CD4-positive, alpha-beta T cell treated with Interleukin-4 for 1 hour (primary cell): Measurements from ENCODE around the gene GRID2IP.
"Not testable (repeated sequence)": the region's sequence is repeated elsewhere in the genome, so short reads cannot be mapped to it uniquely, and the experiment has no call there.

ENCODE experiments used
- DNase-seq, 2 donors: peaks; one replicate each; pipeline ENCODE4 v3.0.0-alpha.2; 2020 to 2022

Gene GRID2IP

DNA sequence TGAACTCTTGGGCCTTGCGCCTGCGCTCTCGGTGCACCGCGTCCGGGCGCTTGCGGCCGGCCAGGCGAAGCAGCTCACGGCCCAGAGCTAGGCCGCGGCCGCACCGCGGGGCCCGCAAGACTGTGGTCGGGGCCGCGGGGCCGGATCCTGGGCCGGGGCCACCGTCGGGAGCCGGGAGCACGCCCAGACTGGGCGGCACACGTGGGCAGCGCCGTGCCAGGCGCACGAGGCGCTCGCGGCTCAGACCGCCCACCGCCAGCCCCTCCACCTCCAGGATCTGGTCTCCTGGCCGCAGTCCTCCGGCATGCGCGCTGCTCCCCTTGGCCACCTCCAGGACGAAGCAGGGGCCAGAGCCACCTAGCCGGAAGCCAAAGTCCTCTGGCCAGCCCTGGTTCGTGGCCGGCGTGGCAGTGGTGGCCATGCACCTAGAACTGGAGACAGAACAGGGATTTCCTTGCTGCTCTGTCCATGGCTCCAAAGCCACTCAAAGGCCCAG lies at the start of gene GRID2IP:
GRID2IP (minus strand) TSS at position 446 of the 496 bp plus-strand sequence; CDS start at position 421, 25 bp downstream.
- no peak for DNase-seq

DNA sequence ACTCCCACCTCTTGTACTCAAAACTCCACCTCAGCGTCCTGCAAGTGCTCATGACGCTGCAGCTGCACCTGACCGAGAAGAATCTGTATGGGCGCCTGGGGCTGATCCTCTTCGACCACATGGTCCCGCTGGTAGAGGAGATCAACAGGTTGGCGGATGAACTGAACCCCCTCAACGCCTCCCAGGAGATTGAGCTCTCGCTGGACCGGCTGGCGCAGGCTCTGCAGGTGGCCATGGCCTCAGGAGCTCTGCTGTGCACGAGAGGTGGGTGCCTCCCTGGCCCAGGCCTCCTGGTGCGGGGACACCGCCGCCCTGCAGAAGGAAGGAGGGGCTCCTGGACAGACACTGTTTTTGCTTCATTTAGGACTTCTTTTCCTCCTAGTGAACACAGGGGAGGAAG lies 48.8 kb upstream of the GRID2IP start:
- DNase-seq, result no peak

DNA sequence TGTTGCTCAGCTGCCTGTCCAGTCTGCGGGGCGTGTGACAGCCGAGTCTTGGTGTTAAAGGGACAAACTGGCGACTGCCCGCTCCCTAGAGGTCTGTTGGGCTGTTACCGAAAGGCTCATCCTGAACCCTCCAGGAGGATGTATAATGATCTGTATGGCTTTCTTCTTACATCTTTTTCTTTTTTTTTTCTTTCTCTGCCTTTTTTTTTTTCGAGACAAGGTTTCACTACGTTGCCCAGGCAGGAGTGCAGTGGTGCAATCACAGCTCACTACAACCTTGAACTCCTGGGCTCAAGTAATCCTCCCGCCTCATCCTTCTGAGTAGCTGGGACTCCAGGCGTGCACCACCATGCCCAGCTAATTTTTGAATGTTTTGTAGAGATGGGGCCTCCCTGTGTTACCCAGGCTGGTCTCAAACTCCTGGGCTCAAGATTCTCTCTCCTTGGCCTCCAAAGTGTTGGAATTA lies 39.4 kb upstream of the GRID2IP start:
- DNase-seq, result no peak

DNA sequence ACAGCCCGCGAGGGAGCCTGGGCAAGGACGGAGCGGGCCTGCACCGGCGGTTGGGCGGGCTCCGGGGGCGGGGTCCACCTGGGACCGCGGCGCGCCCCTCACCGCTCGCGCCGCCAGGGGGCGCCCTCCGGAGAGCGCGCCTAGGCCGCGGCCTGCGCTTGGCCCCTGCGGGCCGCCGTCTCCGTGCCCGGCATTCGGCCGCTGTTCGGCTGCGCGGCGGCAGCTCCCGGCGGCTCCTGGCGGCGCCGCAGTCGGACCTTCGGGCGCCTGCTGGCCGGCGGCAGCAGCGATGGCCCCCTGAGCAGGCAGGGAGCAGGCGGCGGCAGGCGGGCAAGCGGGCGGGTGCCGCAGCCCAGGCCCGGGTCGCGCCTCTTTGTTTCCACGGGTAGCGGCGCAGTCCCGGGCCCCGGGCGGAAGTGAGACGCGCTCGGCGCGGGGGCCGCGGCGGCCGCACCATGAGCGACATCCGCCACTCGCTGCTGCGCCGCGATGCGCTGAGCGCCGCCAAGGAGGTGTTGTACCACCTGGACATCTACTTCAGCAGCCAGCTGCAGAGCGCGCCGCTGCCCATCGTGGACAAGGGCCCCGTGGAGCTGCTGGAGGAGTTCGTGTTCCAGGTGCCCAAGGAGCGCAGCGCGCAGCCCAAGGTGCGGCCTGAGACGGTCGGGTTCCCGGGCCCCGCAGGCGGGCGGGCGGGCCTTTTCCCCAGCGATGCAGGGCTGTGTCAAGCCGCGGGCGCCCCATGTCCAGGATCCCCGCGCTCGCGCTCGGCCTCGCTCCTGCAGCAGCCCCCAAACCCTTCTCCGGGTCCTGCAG lies 38.8 kb upstream of the GRID2IP start, which contains the start of gene INTS15:
INTS15 (plus strand) TSS at position 193 of the 816 bp plus-strand sequence; CDS start at position 456, 263 bp downstream.
- DNase-seq, result peak; percentile 78 to 85

DNA sequence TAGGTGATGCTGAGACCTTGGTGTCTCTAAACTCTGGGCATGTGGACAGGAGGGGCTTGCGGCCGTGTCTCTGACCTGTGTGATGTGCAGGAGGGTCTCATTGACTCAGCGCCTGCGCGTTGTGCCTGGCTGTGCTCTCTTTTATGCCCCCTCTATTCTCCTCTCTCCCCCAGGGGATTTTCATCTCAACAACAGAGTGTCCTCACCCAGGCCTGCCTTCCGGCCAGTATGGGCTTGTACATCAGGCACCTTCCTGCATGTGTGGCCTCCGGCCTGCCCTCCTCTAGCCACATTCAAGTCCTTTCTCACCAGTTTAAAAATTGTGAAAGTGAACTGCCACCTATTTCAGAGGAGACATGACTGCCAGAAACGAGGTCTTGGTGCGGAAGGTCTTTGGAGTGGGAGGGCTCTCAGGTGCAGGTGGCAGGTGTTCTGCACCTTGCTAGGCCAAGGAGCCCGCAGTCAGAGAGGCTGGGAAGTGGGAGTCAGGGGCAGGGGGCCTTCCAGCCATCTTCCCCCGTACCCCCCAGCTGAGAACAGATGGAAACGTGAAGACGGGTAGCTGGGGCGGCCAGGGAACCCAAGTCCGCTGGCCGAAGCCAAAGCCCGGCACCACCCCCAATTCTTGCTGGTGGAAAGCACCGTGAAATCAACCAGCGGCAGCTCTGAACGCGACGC lies 38.0 kb upstream of the GRID2IP start:
- no peak for DNase-seq

DNA sequence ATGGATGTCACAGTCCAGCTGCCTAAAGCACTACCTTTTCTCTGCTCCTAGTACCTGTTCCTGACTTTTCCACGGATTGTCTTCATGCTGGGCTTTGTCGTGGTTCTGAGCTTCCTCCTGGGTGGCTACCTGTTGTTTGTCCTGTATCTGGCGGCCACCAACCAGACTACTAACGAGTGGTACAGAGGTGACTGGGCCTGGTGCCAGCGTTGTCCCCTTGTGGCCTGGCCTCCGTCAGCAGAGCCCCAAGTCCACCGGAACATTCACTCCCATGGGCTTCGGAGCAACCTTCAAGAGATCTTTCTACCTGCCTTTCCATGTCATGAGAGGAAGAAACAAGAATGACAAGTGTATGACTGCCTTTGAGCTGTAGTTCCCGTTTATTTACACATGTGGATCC lies 37.3 kb upstream of the GRID2IP start:
- no peak for DNase-seq

DNA sequence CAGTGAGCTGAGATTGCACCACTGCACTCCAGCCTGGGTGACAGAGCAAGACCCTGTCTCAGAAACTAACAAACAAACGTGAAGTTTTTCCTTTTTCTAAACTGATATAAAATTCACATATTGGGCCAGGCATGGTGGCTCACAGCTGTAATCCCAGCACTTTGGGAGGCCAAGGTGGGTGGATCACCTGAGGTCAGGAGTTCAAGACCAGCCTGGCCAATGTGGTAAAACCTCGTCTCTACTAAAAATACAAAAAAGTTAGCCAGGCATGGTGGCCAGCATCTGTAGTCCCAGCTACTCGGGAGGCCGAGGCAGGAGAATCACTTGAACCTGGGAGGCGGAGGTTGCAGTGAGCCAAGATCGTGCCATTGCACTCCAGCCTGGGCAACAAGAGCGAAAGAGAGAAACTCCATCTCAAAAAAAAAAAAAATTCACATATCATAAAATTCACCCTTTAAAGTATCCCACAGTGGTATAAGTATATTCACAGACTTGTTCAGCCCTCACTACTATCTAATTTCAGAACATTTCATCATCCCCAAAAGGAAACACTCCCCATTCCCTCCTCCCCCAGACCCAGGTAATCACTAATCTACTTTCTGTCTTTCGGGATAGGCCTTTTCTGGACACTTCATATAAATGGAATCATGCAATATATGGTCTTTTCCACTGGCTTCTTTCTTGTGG lies 34.6 kb upstream of the GRID2IP start:
- not testable (repeated sequence) for DNase-seq

DNA sequence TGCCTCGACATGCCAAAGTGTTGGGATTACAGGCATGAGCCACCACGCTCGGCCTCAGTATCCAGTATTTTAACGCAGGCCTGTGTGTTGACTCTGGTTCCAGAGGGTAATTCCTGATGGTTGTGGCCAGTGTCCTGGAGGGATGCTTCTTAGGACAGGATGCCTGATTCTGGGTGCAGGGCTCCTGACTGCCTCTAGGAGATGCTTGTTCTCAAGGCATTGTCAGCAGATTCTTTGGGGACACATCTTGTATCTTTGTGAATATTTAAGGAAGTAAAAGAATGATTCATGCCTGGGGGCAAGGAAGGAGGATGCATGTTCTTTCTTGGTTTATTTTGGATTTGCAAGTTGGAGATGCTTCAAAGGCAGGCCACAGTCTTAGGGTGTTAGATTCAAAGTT lies 28.2 kb upstream of the GRID2IP start:
- peak in 1 of 2 donors; percentile 20 for DNase-seq

DNA sequence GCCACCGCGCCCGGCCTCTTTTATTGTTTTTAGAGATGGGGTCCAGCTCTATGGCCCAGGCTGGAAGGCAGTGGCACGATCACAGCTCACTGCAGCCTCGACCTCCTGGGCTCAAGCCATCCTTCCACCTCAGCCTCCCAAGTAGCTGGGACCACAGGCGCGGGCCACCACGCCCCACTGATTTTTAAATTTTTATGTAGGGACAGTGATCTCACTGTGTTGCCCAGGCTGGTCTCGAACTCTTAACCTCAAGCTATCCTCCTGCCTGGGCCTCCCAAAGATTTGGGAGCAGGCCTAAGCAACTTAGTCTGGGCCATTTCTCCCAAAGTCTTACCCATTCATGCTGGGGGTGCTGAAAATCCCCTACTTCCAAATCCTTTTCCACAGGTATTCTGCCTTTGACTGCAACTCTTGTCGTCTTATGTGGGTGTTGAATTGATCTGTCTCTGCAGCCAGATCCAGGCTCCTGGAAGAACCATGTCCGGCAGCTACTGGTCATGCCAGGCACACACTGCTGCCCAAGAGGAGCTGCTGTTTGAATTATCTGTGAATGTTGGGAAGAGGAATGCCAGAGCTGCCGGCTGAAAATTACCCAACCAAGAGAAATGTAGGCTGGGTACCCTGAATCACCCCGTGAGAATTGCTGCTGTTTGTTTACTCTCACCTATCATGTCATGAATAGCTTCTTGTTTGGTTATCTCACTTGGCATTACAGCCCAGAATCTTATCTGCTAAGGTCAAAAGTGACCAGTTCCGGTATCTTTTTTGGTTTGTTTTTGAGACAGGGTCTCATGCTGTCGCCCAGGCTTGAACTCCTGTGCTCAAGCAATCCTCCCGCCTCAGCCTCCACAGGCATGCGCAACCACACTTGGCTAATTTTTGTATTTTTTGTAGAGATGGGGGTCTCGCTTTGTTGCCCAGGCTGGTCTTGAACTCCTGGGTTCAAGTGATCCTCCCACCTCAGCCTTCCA lies 27.1 kb upstream of the GRID2IP start:
- DNase-seq, result no peak

DNA sequence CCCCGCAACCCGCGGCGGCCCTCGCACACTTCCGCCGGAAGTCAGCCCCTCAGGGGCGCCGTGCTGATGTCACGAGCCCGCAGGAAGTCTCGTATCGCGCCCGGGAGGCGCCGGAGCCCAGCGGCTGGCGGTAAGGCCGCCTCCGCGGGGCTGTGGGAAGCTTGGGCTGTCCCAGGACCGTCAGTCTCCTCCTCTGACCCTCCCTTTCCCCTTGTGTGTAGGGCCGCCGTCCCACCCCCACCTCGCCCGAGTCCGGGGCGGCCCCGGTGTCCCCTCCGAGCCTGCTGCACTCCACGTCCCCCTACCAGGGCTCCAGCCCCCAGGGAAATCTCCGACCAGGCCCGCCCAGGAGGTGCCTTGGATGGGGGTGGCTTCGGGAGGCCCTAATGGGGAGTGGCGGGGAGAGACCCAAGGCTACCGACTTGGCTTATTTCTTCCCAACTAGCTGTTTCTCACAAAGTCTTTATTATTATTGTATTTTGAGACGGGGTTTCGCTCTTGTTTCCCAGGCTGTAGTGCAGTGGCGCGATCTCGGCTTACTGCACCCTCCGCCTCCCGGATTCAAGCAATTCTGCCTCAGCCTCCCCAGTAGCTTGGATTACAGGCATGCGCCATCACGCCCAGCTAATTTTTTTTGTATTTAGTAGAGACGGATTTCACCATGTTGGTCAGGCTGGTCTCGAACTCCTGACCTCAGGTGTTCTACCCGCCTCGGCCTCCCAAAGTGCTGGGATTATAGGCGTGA lies 26.3 kb upstream of the GRID2IP start, which contains the start of gene ZDHHC4:
ZDHHC4 (plus strand) TSS at position 86 of the 745 bp plus-strand sequence. CDS start 3,108 bp downstream, outside the sequence.
- peak; percentile 86 to 91 for DNase-seq

DNA sequence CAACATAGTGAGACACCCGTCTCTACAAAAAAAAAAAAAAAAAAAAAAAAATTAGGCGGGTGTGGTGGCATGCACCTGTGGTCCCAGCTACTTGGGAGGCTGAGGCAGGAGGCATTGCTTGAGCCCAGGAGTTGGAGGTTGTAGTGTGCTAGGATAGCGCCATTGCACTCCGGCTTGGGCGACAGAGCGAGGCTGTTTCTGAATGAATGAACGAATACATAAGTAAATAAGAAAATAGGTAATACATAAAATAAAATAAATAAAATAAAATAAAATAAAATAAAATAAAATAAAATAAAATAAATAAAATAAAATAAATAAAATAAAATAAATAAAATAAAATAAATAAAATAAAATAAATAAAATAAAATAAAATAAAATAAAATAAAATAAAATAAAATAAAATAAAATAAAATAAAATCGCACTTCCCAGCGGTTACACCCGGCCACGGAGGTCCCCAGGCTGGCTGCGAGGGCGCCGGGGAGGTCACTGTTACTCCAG lies 25.7 kb upstream of the GRID2IP start:
- peak in 1 of 2 donors; percentile 28 for DNase-seq

DNA sequence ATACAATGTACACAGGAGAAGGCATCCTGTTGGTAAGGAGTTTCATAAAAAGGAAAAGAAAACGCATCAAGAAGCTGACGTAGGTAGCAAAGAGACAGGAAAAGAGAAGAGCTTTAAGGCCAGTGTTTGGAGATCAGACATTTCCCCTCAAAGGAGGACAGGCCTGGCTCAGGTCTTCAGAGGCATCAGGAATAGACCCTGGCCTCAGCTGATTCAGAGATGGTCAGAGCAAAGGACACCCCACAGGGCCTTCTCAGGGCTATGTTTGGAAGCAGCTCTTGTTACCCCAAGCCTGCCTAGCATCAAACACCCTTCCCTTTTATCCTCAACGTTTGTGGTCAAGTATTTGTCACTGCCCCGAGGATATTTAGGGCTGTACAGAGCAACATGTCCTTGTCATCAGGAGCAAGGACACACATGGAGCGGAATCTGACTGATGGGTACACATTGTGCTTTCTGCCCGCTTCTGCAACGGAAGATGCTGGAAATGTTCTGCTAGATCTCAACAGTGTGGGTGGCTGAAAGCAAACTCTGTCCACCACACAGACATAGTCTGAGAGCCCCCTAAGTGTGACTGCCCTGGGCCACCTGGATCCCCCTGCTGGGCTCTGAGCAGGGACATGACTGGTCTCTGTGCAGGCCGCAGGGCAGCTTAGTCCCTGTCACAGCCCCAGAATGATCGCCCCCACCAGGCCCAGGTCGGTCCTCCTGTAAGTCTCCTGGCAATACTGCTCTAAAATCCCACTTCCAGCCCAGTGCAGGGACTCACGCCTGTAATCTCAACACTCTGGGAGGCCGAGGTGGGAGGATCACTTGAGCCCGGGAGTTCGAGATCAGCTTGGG lies 25.0 kb upstream of the GRID2IP start:
- no peak for DNase-seq

DNA sequence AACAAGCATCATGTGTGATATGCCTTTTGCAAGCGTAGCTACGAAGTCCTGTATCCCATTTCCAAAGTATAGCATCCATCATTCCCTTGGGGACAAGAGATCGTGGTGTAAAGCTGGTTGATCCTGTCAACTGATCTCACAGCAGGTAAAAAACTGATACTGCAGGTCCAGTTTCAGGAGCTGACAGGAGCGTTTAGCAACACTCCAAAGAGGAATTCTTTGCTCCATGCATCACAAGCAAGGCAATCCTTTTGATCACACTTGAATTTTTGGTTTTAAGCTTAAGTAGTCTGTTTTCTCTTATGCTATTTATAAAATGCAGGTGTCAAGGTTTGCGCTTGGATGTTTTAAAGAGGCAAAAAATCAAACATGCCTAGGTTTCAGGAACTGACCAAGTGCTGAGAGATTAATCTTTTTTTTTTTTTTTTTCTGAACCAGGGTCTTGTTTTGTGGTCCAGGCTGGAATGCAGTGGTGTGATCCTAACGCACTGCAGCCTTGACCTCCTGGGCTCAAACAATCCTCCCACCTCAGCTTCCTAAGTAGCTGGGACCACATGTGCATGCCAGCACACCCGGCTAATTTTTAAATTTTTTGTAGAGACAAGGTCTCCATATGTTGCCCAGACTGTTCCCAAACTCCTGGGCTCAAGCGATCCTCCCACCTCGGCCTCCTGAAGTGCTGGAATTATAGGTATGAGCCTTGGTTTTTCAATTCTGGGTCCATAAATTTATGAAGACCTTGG lies 24.2 kb upstream of the GRID2IP start:
- DNase-seq, result no peak

DNA sequence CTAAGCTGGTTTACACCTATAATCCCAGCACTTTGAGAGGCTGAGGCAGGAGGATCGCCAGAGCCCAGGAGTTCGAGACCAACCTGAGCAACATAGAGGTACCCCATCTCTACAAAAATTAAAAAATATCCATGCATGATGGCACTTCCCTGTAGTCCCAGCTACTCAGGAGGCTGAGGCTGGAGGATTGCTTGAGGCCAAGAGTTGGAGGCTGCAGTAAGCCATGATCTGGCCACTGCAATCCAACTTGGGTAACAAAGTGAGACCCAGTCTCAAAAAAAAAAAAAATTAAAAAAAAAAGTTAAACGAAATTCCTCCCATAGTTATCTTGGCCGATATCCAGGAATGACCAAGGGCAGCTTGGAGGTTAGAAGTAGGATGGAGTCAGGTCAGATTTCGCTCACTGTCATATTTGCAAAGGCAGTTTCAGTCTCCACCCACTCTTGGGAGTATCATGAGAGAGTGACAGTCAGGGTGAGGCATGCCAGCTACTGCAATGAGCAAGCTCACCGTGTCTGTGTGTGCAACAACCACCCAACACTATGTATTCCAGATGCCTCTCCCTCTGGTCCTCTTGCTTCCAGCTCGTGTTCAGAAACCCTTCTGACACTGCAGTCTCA lies 20.0 kb upstream of the GRID2IP start:
- no peak for DNase-seq

DNA sequence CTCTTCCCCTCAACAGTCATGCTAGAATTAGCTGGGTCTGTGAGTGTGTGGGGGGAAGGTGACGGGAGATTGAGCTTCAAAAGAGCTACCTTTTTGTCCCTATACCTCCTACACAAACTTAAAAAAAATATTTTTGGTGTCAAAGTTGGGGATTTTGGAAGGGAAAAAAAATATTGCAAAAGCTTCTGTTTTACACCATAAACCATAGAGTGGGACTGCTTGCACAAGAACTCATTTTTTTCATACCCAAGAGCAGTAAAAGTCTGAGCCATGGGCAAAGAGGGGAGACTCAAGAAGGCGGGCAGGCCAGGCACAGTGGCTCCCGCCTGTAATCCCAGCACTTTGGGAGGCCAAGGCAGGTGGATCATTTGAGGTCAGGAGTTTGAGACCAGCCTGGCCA lies 16.6 kb upstream of the GRID2IP start:
- DNase-seq, result no peak

DNA sequence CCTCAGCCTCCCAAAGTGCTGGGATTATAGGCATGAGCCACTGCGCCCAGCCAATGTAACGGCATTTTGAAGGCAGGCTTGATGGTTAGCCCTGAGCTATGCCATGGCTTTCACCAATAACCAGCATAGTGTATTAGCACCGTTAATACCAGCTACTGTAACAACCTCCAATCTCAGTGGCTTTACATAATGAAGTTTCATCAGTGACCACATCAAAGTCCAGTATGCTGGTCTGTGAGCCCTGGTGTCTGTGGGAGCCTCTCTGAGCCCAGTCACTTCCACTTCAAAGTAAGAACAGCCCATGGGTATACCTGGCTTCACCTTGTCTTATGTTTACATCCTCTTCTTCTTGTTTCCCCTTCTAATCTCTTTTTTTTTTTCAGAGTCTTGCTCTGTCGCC lies 14.4 kb upstream of the GRID2IP start:
- no peak for DNase-seq

DNA sequence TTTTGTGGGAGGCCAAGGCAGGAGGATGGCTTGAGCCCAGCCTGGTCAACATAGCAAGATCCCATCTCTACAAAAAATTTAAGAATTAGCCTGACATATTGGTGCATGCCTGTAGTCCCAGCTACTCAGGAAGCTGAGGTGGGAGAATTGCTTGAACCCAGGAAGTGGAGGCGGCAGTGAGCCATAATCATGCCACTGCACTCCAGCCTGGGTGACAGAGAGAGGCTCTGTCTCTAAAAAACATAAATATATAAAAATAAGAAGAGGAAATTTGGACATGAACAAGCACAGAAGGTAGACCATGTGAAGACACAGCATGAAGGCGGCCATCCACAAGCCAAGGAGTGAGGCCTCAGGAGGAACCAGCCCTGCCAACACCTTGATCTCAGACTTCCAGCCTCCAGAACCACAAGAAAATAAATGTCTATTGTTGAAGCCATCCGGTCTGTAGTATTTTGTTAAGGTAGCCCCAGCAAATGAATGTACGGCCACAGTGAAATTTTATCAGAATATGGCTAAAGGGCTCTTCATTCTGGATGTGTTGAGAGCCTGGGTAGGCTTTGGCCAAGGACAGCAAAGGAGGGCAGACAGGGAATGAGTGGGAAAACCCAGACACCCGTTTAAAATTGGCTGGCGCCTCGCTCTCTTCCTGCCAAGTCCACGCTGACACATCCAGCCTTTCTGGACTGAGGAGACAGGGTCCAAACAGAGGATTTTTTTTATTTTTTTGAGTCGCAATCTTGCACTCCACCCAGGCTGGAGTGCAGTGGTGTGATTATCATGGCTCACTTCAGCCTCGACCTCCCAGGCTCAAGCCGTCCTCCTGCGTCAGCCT lies 12.9 kb upstream of the GRID2IP start:
- DNase-seq, result no peak

DNA sequence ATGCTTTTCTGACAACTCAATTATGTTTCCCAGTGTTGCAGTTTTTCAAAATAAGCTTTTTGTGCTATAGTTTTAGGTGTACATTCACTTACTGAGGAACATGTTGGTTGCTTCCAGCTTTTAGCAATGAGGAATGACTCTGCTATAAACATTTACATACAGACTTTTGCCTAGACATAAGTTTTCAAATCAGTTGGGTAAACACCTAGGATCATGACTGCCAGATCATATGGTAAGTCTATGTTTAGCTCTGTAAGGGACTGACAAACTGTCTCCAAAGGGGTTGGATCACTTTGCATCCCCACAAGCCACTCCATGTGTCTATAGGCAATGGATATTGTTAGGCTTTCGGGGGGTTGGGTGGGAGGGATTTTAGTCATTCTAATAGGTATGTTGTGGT lies 10.8 kb upstream of the GRID2IP start:
- DNase-seq, result no peak
